Measurements from ENCODE around the gene PRKN. TPM values are rescaled to one million over a fixed set of nuclear protein-coding genes. Genes with fewer than 3 reads are reported as not detected.

Gene PRKN
- total and polyA plus RNA-seq, 2 donors (not counting 3 experiments of a cell fraction or from before 2014, with no cell fraction given): 0.06 TPM; not detected in 1

GRCh38 chr6:162493917-162494316, 233.6 kb downstream of the PRKN start:
- Histone ChIP-seq H3K4me2 (ENCODE audit: insufficient read depth, low read length) (no peak overlapping the region), H3K9me3 (replicated peaks; ENCODE audit: control insufficient read depth, insufficient read depth, low read length) (peaks cover 6% of the 10 kb centered on the region), H3K4me3 (replicated peaks in 1 of 3; ENCODE audit: insufficient read depth in 1 of 3, low read depth in 1 of 3, low read length in 3 of 3) (no peak overlapping the region), H3K27me3 (ENCODE audit: control insufficient read depth in 2 of 2, insufficient read depth in 2 of 2, low read length in 2 of 2) (no peaks in the 10 kb centered on the region), H3K9me1 (replicated peaks; ENCODE audit: control insufficient read depth, extremely low read depth, insufficient read depth, low read length) (no peaks in the 10 kb centered on the region), H3K4me1 (ENCODE audit: control insufficient read depth, extremely low read depth, insufficient read depth, low read length) (no peaks in the 10 kb centered on the region), H3K9ac (replicated peaks; ENCODE audit: extremely low read depth, insufficient read depth, low read length) (no peak overlapping the region), H4K20me1 (replicated peaks; ENCODE audit: control insufficient read depth, extremely low read depth, insufficient read depth, low read length) (no peaks in the 10 kb centered on the region), H3K36me3 (ENCODE audit: control insufficient read depth in 2 of 2, extremely low read depth in 1 of 2, insufficient read depth in 2 of 2, low read length in 2 of 2) (no peaks in the 10 kb centered on the region), H3K27ac (ENCODE audit: insufficient read depth, low read depth, low read length) (no peak overlapping the region), H2AFZ (ENCODE audit: low read depth, low read length) (no peak overlapping the region), H3K79me2 (ENCODE audit: control insufficient read depth, insufficient read depth, low read length) (no peaks in the 10 kb centered on the region)
- no TSS peak for BruUV-seq (replicated peaks)
- CTCF ChIA-PET: no interaction called here
- TF ChIP-seq GATA2 (IDR thresholded peaks at IDR 0.05; ENCODE audit: insufficient read depth, insufficient read length, low read depth, low read length): no peak
- no peak for TF ChIP-seq FOS (IDR thresholded peaks at IDR 0.05; ENCODE audit: borderline replicate concordance, insufficient read depth, low read length)
- FAIRE-seq (no peak), DNase-seq (ENCODE audit: low read depth, low spot score) (no peak)
- POLR2A ChIA-PET: no interaction called here
- dilution Hi-C loops (cut with MboI; ENCODE audit: extremely low pct_ligation_motif_present, low sequenced_read_pairs): no loop called here
- intact Hi-C loops (cut with micrococcal nuclease): no loop called here

GRCh38 chr6:162491637-162492036, 235.9 kb downstream of the PRKN start:
- dilution Hi-C loops (cut with MboI; ENCODE audit: extremely low pct_ligation_motif_present, low sequenced_read_pairs): no loop called here
- no peak for FAIRE-seq

More at GRCh38 chr6:162491637-162492036, 235.9 kb downstream of the PRKN start:
- no peaks in the 10 kb centered on the region for H3K27me3 ChIP-seq (ENCODE audit: control insufficient read depth in 2 of 2, insufficient read depth in 2 of 2, low read length in 2 of 2)
- DNase-seq (ENCODE audit: low read depth, low spot score): no peak
- TF ChIP-seq GATA2 (IDR thresholded peaks at IDR 0.05; ENCODE audit: insufficient read depth, insufficient read length, low read depth, low read length) (no peak), POLR2AphosphoS5 (IDR thresholded peaks at IDR 0.05; ENCODE audit: insufficient read depth, low read depth, low read length) (no peak), MYC (IDR thresholded peaks at IDR 0.05; ENCODE audit: low read depth, low read length) (no peak), MAX (IDR thresholded peaks at IDR 0.05; ENCODE audit: insufficient read depth, insufficient read length) (no peak), EZH2 (IDR thresholded peaks at IDR 0.05; ENCODE audit: borderline replicate concordance, low read depth, low read length, severe bottlenecking) (no peak), POLR2A (IDR thresholded peaks at IDR 0.05; ENCODE audit: low read depth, low read length) (no peak), JUN (IDR thresholded peaks at IDR 0.05; ENCODE audit: borderline replicate concordance, insufficient read depth, insufficient read length, low read depth) (no peak)
- no peak overlapping the region for H3K27ac ChIP-seq (ENCODE audit: insufficient read depth, low read depth, low read length)
- H2AFZ ChIP-seq (ENCODE audit: low read depth, low read length): no peak overlapping the region
- no peaks in the 10 kb centered on the region for H3K4me1 ChIP-seq (ENCODE audit: control insufficient read depth, extremely low read depth, insufficient read depth, low read length)
- BruUV-seq (replicated peaks): no TSS peak
- intact Hi-C loops (cut with micrococcal nuclease): no loop called here
- POLR2A ChIA-PET: no interaction called here
- no peaks in the 10 kb centered on the region for H3K36me3 ChIP-seq (ENCODE audit: control insufficient read depth in 2 of 2, extremely low read depth in 1 of 2, insufficient read depth in 2 of 2, low read length in 2 of 2)
- no peaks in the 10 kb centered on the region for H3K79me2 ChIP-seq (ENCODE audit: control insufficient read depth, insufficient read depth, low read length)
- H3K4me3 ChIP-seq (replicated peaks in 1 of 3; ENCODE audit: insufficient read depth in 1 of 3, low read depth in 1 of 3, low read length in 3 of 3): no peak overlapping the region
- CTCF ChIA-PET: no interaction called here
- no peak overlapping the region for H3K4me2 ChIP-seq (ENCODE audit: insufficient read depth, low read length)
- no peak overlapping the region for H3K9ac ChIP-seq (replicated peaks; ENCODE audit: extremely low read depth, insufficient read depth, low read length)
- no peaks in the 10 kb centered on the region for H3K9me1 ChIP-seq (replicated peaks; ENCODE audit: control insufficient read depth, extremely low read depth, insufficient read depth, low read length)
- peaks cover 4% of the 10 kb centered on the region for H3K9me3 ChIP-seq (replicated peaks; ENCODE audit: control insufficient read depth, insufficient read depth, low read length)
- no peaks in the 10 kb centered on the region for H4K20me1 ChIP-seq (replicated peaks; ENCODE audit: control insufficient read depth, extremely low read depth, insufficient read depth, low read length)

All from endothelial cell of umbilical vein (primary cell).